ENCODE results near the gene CDH13. TPM values are rescaled to one million over a fixed set of nuclear protein-coding genes. Genes with fewer than 3 reads are reported as not detected.

Gene CDH13
- total RNA-seq, 1 donor from 2014 or later = 45.1 TPM

GRCh38 chr16:83768986-83769385 lies 1142.2 kb downstream of the CDH13 start:
- no peaks in the 10 kb centered on the region for H3K9me3 Mint-ChIP-seq (ENCODE audit: low read depth)
- no peak for TF ChIP-seq CTCF (IDR thresholded peaks at IDR 0.05)
- no peaks in the 10 kb centered on the region for H3K27me3 Mint-ChIP-seq (ENCODE audit: low read depth)
- DNase-seq (ENCODE audit: low spot score) = no peak
- H3K27ac Mint-ChIP-seq (ENCODE audit: unreplicated experiment) = no peak overlapping the region
- H3K4me1 Mint-ChIP-seq (ENCODE audit: low read depth) = no peaks in the 10 kb centered on the region
- H3K36me3 Mint-ChIP-seq (ENCODE audit: low read depth) = no peaks in the 10 kb centered on the region
- H3K4me3 Mint-ChIP-seq (ENCODE audit: unreplicated experiment) = no peak overlapping the region

DNA sequence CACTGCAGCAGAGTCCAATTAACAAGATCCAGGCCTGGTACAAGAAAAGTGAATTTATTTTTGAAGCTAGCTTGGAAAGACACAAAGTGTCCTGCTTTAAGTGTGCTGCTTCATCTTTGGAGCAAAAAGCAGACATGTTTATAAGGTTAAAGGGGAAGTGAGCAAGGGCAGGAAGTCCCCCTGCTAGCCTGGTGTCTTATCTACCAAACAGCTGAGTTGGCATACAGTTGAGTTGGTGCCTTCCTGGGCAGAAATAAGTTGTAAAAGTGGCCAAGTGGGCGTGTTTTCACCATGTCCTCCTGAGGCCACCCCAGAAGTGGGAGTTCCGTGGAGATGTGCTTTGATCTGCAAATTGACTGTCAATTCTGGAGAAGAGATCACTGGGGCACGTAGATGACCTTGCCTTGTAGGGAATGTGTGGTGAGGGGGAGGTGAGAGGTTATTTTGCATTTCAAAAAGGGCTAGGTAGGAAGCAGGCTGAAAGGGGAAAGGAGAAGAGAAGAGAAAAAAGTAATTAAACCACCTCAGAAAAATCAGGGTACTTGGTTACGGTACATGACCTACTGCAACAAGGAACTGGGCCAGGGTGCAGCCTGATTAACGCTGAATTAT lies 1142.7 kb downstream of the CDH13 start:
- Mint-ChIP-seq H3K4me1 (ENCODE audit: low read depth) (no peaks in the 10 kb centered on the region), H3K9me3 (ENCODE audit: low read depth) (no peaks in the 10 kb centered on the region), H3K36me3 (ENCODE audit: low read depth) (no peaks in the 10 kb centered on the region), H3K4me3 (ENCODE audit: unreplicated experiment) (no peak overlapping the region), H3K27me3 (ENCODE audit: low read depth) (no peaks in the 10 kb centered on the region), H3K27ac (ENCODE audit: unreplicated experiment) (no peak overlapping the region)
- DNase-seq (ENCODE audit: low spot score) = no peak
- TF ChIP-seq CTCF (IDR thresholded peaks at IDR 0.05) = no peak

DNA sequence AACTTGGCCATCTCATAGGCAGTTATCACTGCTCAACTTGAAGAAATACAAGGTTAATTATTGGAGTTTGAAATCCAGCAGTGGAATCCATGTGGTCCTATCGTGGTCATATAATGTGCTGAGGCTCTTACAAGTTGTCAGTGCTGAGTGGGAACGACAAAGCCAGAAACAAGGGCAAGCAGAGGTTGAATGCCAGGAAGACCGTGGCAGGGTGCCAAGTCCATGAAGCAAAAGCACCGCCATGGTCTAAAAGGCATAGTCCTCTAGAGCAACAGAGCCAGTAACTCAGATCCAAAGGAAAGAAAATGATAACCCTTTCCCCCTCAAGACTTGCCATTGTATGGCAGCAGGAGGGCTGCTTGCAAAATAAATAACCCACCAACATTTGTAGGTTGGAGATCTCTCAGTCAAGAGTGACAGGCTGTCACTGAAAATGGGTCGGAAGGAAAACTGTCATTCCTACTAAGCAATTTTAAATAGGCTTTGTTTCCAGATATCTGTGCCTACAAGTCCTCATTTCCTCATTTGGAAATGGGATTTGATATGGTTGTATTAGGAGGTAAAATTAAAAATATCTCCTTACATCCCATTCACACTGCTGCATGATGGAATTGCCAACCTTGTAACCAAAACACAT lies 1144.7 kb downstream of the CDH13 start:
- no peak for TF ChIP-seq CTCF (IDR thresholded peaks at IDR 0.05)
- no peak overlapping the region for H3K27ac Mint-ChIP-seq (ENCODE audit: unreplicated experiment)
- DNase-seq (ENCODE audit: low spot score) = no peak
- H3K36me3 Mint-ChIP-seq (ENCODE audit: low read depth) = no peaks in the 10 kb centered on the region
- H3K4me3 Mint-ChIP-seq (ENCODE audit: unreplicated experiment) = no peak overlapping the region
- H3K4me1 Mint-ChIP-seq (ENCODE audit: low read depth) = no peaks in the 10 kb centered on the region
- H3K27me3 Mint-ChIP-seq (ENCODE audit: low read depth) = peaks cover 2% of the 10 kb centered on the region
- no peaks in the 10 kb centered on the region for H3K9me3 Mint-ChIP-seq (ENCODE audit: low read depth)

GRCh38 chr16:83772806-83773205 lies 1146.0 kb downstream of the CDH13 start:
- H3K36me3 Mint-ChIP-seq (ENCODE audit: low read depth) = no peaks in the 10 kb centered on the region
- no peaks in the 10 kb centered on the region for H3K4me1 Mint-ChIP-seq (ENCODE audit: low read depth)
- H3K9me3 Mint-ChIP-seq (ENCODE audit: low read depth) = no peaks in the 10 kb centered on the region
- H3K27me3 Mint-ChIP-seq (ENCODE audit: low read depth) = peaks cover 2% of the 10 kb centered on the region
- DNase-seq (ENCODE audit: low spot score) = no peak
- TF ChIP-seq CTCF (IDR thresholded peaks at IDR 0.05) = no peak
- no peak overlapping the region for H3K27ac Mint-ChIP-seq (ENCODE audit: unreplicated experiment)
- H3K4me3 Mint-ChIP-seq (ENCODE audit: unreplicated experiment) = no peak overlapping the region

GRCh38 chr16:83774066-83774465 lies 1147.3 kb downstream of the CDH13 start:
- no peak overlapping the region for H3K4me3 Mint-ChIP-seq (ENCODE audit: unreplicated experiment)
- H3K27me3 Mint-ChIP-seq (ENCODE audit: low read depth) = peaks cover 2% of the 10 kb centered on the region
- H3K36me3 Mint-ChIP-seq (ENCODE audit: low read depth) = no peaks in the 10 kb centered on the region
- H3K27ac Mint-ChIP-seq (ENCODE audit: unreplicated experiment) = no peak overlapping the region
- DNase-seq (ENCODE audit: low spot score) = no peak
- TF ChIP-seq CTCF (IDR thresholded peaks at IDR 0.05) = no peak
- H3K9me3 Mint-ChIP-seq (ENCODE audit: low read depth) = no peaks in the 10 kb centered on the region
- H3K4me1 Mint-ChIP-seq (ENCODE audit: low read depth) = no peaks in the 10 kb centered on the region
